ENCODE data around the gene TUBG2.

- TF ChIP-seq POLR2AphosphoS5 (IDR thresholded peaks at IDR 0.05; ENCODE audit: low read depth, low read length), result no peak
- TF ChIP-seq, protein P1, sequence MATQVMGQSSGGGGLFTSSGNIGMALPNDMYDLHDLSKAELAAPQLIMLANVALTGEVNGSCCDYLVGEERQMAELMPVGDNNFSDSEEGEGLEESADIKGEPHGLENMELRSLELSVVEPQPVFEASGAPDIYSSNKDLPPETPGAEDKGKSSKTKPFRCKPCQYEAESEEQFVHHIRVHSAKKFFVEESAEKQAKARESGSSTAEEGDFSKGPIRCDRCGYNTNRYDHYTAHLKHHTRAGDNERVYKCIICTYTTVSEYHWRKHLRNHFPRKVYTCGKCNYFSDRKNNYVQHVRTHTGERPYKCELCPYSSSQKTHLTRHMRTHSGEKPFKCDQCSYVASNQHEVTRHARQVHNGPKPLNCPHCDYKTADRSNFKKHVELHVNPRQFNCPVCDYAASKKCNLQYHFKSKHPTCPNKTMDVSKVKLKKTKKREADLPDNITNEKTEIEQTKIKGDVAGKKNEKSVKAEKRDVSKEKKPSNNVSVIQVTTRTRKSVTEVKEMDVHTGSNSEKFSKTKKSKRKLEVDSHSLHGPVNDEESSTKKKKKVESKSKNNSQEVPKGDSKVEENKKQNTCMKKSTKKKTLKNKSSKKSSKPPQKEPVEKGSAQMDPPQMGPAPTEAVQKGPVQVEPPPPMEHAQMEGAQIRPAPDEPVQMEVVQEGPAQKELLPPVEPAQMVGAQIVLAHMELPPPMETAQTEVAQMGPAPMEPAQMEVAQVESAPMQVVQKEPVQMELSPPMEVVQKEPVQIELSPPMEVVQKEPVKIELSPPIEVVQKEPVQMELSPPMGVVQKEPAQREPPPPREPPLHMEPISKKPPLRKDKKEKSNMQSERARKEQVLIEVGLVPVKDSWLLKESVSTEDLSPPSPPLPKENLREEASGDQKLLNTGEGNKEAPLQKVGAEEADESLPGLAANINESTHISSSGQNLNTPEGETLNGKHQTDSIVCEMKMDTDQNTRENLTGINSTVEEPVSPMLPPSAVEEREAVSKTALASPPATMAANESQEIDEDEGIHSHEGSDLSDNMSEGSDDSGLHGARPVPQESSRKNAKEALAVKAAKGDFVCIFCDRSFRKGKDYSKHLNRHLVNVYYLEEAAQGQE (IDR thresholded peaks at IDR 0.05; ENCODE audit: insufficient read depth in 1 of 2, low read depth in 2 of 2, low read length in 2 of 2), result no peak
- no peak for TF ChIP-seq SIN3A (IDR thresholded peaks at IDR 0.05; ENCODE audit: borderline replicate concordance, insufficient read depth, low read length)
- TF ChIP-seq FOXP2 (optimal IDR thresholded peaks at IDR 0.05; ENCODE audit: borderline replicate concordance, extremely low read depth, extremely low read length, insufficient read depth), result no peak
Measured at GRCh38 chr17:42623271-42623670, 35.8 kb upstream of the TUBG2 start.

All from PFSK-1 (cell line).